ENCODE measurements around the gene GIMD1.
A peak's percentile ranks its signal among the peaks of the same experiment; 100 is the strongest.
"Not testable (repeated sequence)": the region's sequence is repeated elsewhere in the genome, so short reads cannot be mapped to it uniquely, and the experiment has no call there.

GIMD1 gene

GRCh38 chr4:106337916-106338315 lies 30.7 kb downstream of the GIMD1 start:
- H3K36me3 ChIP-seq (ENCODE audit: insufficient read depth, low read length) = peaks cover 13% of the 10 kb centered on the region; the same call in 1 of the 2 replicates
- no peaks in the 10 kb centered on the region for H3K9me3 ChIP-seq (ENCODE audit: control insufficient read depth, insufficient read depth, low read length)
- no peak overlapping the region for H3K9ac ChIP-seq (ENCODE audit: low read depth, low read length)
- no peaks in the 10 kb centered on the region for H3K4me1 ChIP-seq (ENCODE audit: insufficient read depth, low read length)

DNA sequence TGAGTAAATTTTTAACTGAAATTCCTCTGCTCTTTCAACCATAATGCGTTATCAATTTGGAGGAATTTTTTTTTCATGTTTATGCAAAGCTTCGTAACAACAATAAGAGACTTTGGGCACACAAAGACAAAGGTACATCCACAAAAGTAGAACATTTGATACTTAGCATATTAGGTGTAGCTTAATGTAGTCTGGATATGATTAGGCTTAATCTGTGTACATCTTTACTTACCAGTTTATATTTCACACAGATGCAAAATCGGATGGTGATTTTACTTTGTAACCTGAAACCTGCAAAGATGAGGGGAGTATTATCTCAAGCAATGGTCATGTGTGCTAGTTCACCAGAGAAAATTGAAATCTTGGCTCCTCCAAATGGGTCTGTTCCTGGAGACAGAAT lies 32.0 kb downstream of the GIMD1 start:
- no peaks in the 10 kb centered on the region for H3K4me1 ChIP-seq (ENCODE audit: insufficient read depth, low read length)
- H3K36me3 ChIP-seq (ENCODE audit: insufficient read depth, low read length) = peaks cover 14% of the 10 kb centered on the region
- H3K9me3 ChIP-seq (ENCODE audit: control insufficient read depth, insufficient read depth, low read length) = no peaks in the 10 kb centered on the region
- H3K9ac ChIP-seq (ENCODE audit: low read depth, low read length) = no peak overlapping the region

- peaks cover 16% of the 10 kb centered on the region for H3K36me3 ChIP-seq (ENCODE audit: insufficient read depth, low read length)
- no peaks in the 10 kb centered on the region for H3K9me3 ChIP-seq (ENCODE audit: control insufficient read depth, insufficient read depth, low read length)
Measured at GRCh38 chr4:106334741-106335470, 33.7 kb downstream of the GIMD1 start.

DNA sequence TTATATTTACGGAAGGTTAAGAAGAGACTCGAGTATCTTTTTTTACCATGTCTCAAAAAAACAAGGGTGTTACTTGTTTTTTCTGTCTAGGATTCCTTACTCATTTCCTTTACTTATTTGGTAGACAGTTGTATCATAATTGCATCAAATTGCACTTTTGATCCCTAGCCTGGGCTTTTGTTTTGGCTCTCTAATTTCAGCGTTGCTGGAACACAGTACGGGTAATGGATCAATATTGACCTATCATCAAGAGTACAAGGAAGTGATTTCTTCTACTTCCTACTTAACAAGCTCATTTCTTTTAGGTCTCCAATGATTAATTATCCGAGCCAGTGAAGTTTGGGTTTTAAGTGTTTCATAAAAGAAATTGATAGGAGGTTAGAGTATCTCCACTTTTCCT lies 35.4 kb downstream of the GIMD1 start:
- peaks cover 16% of the 10 kb centered on the region for H3K36me3 ChIP-seq (ENCODE audit: insufficient read depth, low read length)
- H3K4me1 ChIP-seq (ENCODE audit: insufficient read depth, low read length) = no peaks in the 10 kb centered on the region
- no peaks in the 10 kb centered on the region for H3K9me3 ChIP-seq (ENCODE audit: control insufficient read depth, insufficient read depth, low read length)
- H3K9ac ChIP-seq (ENCODE audit: low read depth, low read length) = no peak overlapping the region

More at GRCh38 chr4:106334741-106335470, 33.7 kb downstream of the GIMD1 start:
- no peak overlapping the region for H3K9ac ChIP-seq (ENCODE audit: low read depth, low read length)
- no peaks in the 10 kb centered on the region for H3K4me1 ChIP-seq (ENCODE audit: insufficient read depth, low read length)

- Histone ChIP-seq H3K36me3 (ENCODE audit: insufficient read depth, low read length) (peaks cover 6% of the 10 kb centered on the region), H3K9me3 (ENCODE audit: control insufficient read depth, insufficient read depth, low read length) (no peaks in the 10 kb centered on the region), H3K9ac (ENCODE audit: low read depth, low read length) (no peak overlapping the region), H3K4me1 (ENCODE audit: insufficient read depth, low read length) (no peaks in the 10 kb centered on the region)
Measured at GRCh38 chr4:106329041-106329618, 39.4 kb downstream of the GIMD1 start.

DNA sequence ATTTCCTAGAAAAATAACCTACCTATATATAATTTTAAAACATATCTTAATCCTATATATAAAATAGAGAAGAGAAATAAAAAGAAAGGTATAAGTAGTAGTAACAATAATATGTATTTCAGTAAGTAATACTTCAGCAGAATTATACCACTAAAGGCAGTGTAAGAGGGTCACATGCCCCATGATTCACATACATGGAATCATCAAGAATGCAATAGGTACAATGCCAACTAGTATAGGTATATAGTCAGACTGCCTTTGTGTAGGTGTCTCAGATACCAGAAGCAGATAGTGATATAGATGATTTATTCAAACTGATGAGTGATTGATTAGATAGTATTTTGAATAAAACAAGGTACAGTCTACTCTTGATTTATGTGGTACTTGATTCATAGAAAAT lies 42.8 kb downstream of the GIMD1 start:
- H3K9me3 ChIP-seq (ENCODE audit: control insufficient read depth, insufficient read depth, low read length) = no peaks in the 10 kb centered on the region
- H3K36me3 ChIP-seq (ENCODE audit: insufficient read depth, low read length) = no peaks in the 10 kb centered on the region; the same call in 1 of the 2 replicates

DNA sequence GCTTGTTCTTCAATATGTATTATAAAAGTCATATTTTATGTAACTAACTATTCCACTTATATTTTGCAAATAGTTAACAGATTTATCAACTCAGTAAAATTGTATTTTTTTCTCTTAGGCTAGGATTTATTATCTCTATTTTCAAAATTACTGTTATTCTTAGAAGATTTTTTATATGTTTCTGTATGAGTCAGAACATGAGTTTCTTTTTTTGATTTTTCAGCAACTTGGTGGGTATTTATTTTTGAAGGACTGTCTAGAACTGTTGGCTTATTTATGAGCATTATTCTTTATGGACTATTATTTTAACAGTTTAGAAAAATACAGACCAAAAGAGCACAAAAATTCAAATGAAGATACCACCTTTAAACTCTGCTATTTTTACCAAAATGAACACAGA lies 45.5 kb downstream of the GIMD1 start:
- no peaks in the 10 kb centered on the region for H3K9me3 ChIP-seq (ENCODE audit: control insufficient read depth, insufficient read depth, low read length)
- no peaks in the 10 kb centered on the region; the same call in 1 of the 2 replicates for H3K36me3 ChIP-seq (ENCODE audit: insufficient read depth, low read length)
- H3K4me1 ChIP-seq (ENCODE audit: insufficient read depth, low read length) = no peaks in the 10 kb centered on the region
- H3K9ac ChIP-seq (ENCODE audit: low read depth, low read length) = no peak overlapping the region

More for the DNA sequence above, 42.8 kb downstream of the GIMD1 start:
- no peak overlapping the region for H3K9ac ChIP-seq (ENCODE audit: low read depth, low read length)
- H3K4me1 ChIP-seq (ENCODE audit: insufficient read depth, low read length) = no peaks in the 10 kb centered on the region

DNA sequence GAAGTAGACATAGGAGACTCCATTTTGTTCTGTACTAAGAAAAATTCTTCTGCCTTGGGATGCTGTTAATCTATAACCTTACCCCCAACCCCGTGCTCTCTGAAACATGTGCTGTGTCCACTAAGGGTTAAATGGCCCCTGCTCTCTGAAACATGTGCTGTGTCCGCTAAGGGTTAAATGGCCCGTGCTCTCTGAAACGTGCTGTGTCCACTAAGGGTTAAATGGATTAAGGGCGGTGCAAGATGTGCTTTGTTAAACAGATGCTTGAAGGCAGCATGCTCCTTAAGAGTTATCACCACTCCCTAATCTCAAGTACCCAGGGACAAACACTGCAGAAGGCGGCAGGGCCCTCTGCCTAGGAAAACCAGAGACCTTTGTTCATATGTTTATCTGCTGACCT lies 46.8 kb downstream of the GIMD1 start:
- not testable (repeated sequence) for H3K36me3 ChIP-seq (ENCODE audit: insufficient read depth, low read length); H3K9me3 ChIP-seq (ENCODE audit: control insufficient read depth, insufficient read depth, low read length); H3K9ac ChIP-seq (ENCODE audit: low read depth, low read length); H3K4me1 ChIP-seq (ENCODE audit: insufficient read depth, low read length)

GRCh38 chr4:106321168-106321567 lies 47.4 kb downstream of the GIMD1 start:
- not testable (repeated sequence) for H3K9ac ChIP-seq (ENCODE audit: low read depth, low read length); H3K36me3 ChIP-seq (ENCODE audit: insufficient read depth, low read length); H3K9me3 ChIP-seq (ENCODE audit: control insufficient read depth, insufficient read depth, low read length); H3K4me1 ChIP-seq (ENCODE audit: insufficient read depth, low read length)

- no peaks in the 10 kb centered on the region for H3K36me3 ChIP-seq (ENCODE audit: insufficient read depth, low read length)
- peaks cover 7% of the 10 kb centered on the region; the same call in 1 of the 2 replicates for H3K4me1 ChIP-seq (ENCODE audit: insufficient read depth, low read length)
- H3K9me3 ChIP-seq (ENCODE audit: control insufficient read depth, insufficient read depth, low read length) = no peaks in the 10 kb centered on the region
- no peak overlapping the region for H3K9ac ChIP-seq (ENCODE audit: low read depth, low read length)
Measured at GRCh38 chr4:106320235-106320634, 48.3 kb downstream of the GIMD1 start.

GRCh38 chr4:106318511-106318910 lies 50.1 kb downstream of the GIMD1 start:
- Histone ChIP-seq H3K9me3 (ENCODE audit: control insufficient read depth, insufficient read depth, low read length) (no peaks in the 10 kb centered on the region), H3K36me3 (ENCODE audit: insufficient read depth, low read length) (no peaks in the 10 kb centered on the region), H3K9ac (ENCODE audit: low read depth, low read length) (no peak overlapping the region), H3K4me1 (ENCODE audit: insufficient read depth, low read length) (peaks cover 7% of the 10 kb centered on the region)

DNA sequence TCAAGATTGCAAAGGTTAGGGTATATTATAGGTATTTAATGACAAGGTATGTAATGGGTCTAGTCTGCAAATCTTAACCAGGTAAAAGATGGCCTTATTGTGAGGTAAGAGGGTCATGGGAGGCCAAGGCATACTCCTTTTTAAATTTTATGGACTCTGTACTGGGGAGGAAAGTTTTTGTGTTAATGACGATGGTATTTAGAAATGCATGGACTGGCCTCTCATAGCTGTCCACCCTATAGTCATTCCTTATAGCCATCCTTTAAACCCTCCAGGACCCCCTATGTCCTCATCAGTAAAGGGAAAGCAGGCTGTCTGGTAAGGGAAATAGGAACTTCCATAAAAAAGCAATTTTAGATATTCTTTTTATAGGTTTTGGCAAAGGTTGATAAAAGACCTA lies 50.8 kb downstream of the GIMD1 start:
- H3K9ac ChIP-seq (ENCODE audit: low read depth, low read length) = no peak overlapping the region
- no peaks in the 10 kb centered on the region for H3K9me3 ChIP-seq (ENCODE audit: control insufficient read depth, insufficient read depth, low read length)

GRCh38 chr4:106316773-106317409 lies 51.7 kb downstream of the GIMD1 start:
- Histone ChIP-seq H3K9ac (ENCODE audit: low read depth, low read length) (peak overlapping the region; percentile 82), H3K9me3 (ENCODE audit: control insufficient read depth, insufficient read depth, low read length) (no peaks in the 10 kb centered on the region), H3K4me1 (ENCODE audit: insufficient read depth, low read length) (peaks cover 7% of the 10 kb centered on the region), H3K36me3 (ENCODE audit: insufficient read depth, low read length) (no peaks in the 10 kb centered on the region)

More for the DNA sequence above, 50.8 kb downstream of the GIMD1 start:
- H3K4me1 ChIP-seq (ENCODE audit: insufficient read depth, low read length) = peaks cover 7% of the 10 kb centered on the region
- no peaks in the 10 kb centered on the region for H3K36me3 ChIP-seq (ENCODE audit: insufficient read depth, low read length)

GRCh38 chr4:106315968-106316772 lies 52.4 kb downstream of the GIMD1 start, which contains the start of the genes AIMP1 and TBCK:
TSS of gene AIMP1 (plus strand) at chr4:106316550. CDS start at chr4:106325010, 8,460 bp downstream.
TSS of gene TBCK (minus strand) at chr4:106316209. CDS start at chr4:106308960, 7,249 bp downstream.
- Histone ChIP-seq H3K9ac (ENCODE audit: low read depth, low read length) (peak within 1 kb of the TSS; percentile 82), H3K4me1 (ENCODE audit: insufficient read depth, low read length) (peaks cover 7% of the 10 kb centered on the region), H3K9me3 (ENCODE audit: control insufficient read depth, insufficient read depth, low read length) (no peaks in the 10 kb centered on the region)

More at GRCh38 chr4:106315968-106316772, 52.4 kb downstream of the GIMD1 start, which contains the start of the genes AIMP1 and TBCK:
- no peaks in the 10 kb centered on the region for H3K36me3 ChIP-seq (ENCODE audit: insufficient read depth, low read length)
